HTR-8/SVneo (cell line): ENCODE measurements around the gene SPTBN1.

ENCODE experiments used
- DNase-seq: peaks from one replicate; pipeline ENCODE4 v3.0.0; 2011; ENCODE audit warnings: low spot score, mixed read lengths; ENCODE audit not compliant: insufficient read length
- FAIRE-seq: peaks from 2 replicates; lab custom pipeline; 2011; peaks lifted over from hg19 to GRCh38; lab: Jason Lieb, UNC

Gene SPTBN1

DNA sequence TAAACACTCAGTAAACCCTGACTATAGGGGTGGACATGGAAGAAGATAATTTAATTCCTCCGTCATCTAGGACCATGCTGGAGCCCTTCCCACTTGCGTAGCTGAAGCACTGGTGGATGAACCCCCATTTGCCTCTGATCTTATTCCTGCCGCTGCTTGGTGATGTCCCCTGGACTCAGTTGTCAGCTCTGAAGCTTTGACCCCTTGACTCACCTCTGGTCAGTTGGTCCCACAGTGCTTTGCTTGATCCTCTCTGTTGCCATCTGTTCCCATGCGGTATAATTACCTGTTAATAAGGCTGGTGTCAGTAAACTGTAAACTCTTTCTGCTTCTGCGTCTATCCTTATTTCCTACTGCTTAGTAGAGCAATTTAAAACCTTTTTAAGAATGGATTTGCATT, 126.9 kb downstream of the SPTBN1 start:
- FAIRE-seq, result no peak

DNA sequence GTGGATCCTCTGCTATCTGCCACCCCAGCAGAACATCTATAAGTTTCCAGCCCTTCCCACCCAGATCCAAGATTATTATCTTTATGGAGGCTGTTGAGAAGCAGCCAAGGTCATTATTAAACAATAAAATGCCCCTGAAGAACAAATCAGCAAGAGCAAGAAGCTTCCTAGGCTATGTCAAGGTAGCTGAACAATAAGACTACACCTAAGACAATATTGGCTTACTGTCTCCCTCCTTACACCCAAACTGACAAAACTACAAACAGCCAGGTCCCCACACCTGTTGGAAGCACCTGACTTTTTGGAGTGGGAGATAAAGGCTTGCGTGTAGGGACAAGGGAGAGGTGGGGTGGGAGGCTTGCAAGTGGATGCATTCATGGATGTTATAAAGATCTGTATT, 128.5 kb downstream of the SPTBN1 start:
- no peak for FAIRE-seq
- DNase-seq, result no peak

More for the DNA sequence above, 126.9 kb downstream of the SPTBN1 start:
- DNase-seq, result no peak

DNA sequence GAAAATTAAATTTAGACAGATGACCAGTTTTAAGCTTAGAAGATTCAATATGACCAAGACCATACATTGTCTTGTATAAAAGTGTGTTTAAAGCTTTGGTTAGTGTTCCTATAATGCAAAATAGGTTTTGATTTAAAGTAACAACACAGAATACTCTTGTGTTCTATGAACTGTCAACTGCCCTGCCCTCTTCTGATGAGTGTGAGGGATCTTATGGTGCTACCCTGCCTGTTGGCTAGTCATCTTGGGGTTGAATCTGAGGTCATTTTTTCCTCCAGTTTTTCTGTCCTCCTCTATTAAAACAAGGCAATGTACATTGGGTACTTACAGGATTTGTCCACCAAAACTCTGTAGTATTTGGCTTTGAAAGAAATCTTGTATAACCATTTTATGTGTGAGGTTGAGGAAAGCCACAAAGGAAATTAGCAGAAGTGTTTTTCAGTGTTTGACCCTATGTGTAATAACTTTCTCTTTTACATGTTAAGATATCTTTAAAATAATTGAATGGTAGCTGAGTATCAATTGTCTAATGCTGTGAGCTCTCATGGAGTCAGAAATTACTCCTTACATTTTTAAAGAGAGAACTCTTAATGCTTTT, 129.1 kb downstream of the SPTBN1 start:
- no peak for FAIRE-seq

DNA sequence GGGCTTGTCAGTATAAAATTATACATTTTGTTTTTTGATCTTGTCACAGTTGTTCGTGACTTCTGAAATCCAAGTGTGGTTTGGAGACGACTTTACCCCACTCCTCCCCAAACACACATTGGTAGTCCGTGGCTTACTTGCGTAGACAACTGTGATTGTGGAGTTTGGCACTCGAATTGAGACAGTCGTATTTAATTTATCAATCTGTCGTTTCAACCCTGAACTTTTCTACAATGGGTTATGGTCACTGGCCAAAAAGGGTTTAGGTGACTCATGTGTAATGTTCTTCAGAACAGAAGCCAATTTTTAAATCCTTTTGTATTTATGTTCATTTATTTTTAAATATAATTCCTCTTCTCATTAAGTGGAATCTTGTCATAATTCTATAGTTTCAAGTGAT, 129.9 kb downstream of the SPTBN1 start:
- FAIRE-seq, result no peak
- DNase-seq, result no peak

More for the DNA sequence above, 129.1 kb downstream of the SPTBN1 start:
- no peak for DNase-seq

DNA sequence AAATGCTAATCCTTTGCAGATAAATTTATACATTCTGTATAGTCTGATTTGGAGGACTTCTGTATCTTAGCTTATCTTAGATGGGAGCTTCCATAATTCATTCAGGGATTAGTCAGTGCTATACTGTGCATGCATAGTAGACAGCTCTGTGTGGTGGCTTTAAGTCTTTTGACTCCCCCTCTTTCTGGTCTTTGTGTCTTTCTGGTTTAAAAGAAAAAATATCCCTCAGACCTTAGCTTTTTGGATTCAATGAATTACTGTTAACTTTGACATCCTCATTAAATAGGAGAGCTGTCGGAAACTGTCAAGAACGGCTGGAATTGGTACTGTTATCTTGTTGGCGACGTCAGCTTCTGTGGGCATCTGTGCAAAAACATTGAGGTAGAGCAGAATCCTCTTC, 130.4 kb downstream of the SPTBN1 start:
- DNase-seq (no peak), FAIRE-seq (no peak)

DNA sequence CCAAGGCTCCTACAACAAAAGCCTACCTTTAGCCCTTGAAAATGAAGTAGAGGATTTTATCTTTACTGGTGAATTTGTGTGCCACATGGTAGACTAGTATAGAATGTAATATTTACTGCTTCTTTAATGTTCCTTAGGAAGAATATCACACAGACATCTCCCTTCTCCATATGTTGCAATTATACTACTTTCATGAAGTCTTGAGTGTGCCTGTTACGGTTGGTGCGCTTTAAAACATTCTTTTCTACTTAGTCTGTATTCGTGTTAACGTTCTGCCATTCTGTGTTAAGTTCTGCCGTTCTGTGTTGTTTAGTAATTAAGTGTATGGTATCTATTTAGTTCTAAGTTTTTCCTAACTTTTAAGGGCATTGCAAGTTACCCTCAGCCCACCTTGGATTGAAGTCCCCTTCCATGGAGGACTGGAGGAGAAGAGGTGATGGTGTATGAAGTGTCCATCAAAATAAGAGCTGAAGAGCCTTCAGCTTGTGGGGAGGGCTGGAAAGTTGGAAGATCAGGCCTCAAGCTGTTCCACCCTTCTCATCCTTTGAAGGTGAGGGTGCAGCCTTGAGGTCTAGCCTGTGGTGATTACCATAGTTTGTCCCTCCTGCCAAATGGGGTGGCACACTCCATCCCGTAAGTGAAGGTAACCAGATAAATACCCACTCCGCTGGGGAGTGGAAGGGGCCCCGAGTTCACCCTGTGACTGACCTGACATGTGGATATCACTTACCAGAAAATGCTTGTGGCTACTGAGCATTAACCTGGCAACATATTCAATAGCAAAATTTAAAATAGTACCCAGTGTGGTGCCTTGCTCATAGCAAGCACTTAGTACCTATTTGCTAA, 131.3 kb downstream of the SPTBN1 start:
- DNase-seq (no peak), FAIRE-seq (no peak)

DNA sequence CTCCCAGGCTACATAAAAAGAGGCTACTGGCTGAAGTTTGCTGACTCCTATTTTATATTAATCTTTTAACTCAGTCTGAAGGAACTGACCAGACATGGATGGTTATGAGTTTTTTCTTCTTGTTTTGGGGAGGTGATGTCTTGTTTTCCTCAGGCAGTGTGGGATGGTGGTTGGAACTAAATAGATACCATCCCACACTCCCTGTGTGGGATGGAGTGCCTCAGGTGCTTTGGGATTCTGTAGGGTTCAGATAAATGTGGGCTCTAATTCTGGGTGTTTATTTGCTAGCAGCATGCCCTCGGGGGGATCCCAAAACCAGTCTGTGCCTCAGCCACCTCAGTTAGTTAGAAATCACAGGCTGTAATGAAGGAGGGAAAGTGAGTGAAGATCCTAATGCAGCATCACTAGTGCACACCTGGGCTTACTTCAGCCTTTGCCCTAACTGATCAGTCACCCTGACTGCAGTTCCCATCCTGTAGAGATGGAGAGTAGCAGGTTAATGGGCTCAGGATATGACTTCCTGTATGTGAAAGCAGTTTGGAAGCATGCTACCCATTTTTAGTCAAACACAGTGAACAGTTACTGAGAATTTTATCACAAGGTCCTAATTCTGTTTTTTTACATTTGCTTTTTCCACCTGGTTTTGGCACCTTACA, 132.2 kb downstream of the SPTBN1 start:
- DNase-seq (no peak), FAIRE-seq (no peak)

DNA sequence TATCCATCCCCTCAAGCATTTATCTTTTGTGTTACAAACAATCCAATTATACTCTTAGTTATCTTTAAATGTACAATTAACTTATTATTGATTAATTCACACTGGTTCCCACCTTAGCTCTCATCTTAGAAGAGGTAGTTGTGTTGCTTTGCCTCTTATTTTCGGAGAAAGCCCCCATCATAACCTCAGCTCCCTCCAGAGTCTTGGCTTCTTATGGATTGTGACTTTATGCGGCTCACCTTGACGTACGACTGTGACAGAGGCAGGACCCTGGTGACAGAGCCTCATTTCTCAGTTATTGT, 132.9 kb downstream of the SPTBN1 start:
- DNase-seq, result no peak
- no peak for FAIRE-seq

DNA sequence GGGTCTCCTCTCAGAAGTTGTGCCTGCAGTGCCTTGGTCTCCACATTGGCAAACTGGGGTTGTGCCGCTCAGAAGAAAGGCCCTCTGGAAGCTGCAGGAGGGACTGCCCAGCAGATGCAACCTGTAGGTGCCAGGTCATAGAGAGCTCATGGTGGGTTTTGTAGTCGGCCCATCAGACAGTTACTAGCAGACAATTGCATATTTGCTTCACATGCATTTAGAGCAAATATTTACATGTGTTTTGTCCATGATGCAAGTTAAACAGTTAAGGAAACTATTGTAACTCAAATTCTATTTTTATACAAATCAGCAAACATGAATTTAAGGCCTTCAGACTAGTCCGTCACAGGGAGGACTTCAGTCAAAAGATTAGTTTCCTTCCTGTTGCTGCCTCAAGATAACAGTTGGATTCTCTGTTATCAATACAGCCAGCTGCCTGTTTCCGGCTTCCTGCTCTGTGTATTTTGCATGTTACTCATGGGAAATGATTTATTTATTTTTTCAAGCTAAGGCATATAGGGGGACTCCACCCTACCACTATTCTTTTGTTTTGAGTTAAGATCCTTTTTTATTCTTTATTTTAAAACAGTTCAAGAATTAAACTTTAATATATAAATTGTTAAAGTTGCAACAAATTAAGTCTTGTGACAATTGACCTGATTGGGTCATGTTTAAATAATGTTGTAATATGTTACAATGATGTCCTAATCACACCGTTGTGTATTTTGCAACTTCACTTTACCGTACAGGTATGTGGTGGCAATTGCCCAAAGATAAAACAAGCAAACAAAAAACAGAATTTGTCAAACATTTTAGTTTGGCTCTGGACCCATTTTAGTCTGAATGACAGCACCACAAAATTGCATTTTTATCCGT, 133.5 kb downstream of the SPTBN1 start:
- no peak for DNase-seq
- FAIRE-seq, result no peak

DNA sequence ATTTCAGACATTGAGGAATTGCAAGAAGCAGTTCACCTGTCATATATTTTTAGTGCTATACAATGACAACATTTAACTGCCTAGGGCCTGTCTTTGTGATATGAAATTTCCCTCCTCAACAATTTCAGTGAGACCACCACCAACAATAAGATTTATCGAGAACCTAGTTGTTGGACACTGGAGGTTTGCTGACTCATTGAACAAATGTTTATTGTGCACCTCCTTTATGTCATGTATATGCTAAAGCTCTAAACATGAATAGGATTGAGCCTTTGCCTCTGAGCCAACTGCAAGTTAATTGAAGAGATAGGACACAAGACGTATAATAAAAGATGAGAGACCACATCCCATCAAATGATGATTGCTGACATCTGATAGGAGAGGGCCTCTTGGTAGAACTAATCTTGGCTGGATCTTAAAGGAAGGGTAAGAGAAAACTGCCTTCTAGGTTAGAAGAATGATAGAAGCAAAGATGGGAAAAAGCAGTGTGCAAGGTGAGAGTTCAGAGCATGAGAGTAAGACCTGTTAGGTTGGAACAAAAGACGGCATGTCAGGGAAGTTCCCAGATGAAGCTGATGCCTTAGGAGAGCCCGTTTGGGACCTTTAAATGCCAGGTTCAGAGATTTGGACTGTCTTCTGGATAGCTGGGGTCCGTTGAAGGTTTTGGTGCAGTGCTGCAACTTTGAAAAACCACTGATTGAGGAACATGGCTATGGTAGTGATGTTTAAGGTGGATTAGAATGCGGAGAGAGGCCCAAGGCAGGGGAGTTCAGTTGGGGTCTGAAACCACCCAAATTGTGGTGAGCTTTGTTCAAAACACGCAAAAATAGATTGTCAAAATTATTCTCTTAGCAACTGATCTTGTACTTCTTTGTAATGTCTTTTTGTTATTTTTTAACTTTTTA, 134.3 kb downstream of the SPTBN1 start:
- FAIRE-seq, result no peak
- no peak for DNase-seq

DNA sequence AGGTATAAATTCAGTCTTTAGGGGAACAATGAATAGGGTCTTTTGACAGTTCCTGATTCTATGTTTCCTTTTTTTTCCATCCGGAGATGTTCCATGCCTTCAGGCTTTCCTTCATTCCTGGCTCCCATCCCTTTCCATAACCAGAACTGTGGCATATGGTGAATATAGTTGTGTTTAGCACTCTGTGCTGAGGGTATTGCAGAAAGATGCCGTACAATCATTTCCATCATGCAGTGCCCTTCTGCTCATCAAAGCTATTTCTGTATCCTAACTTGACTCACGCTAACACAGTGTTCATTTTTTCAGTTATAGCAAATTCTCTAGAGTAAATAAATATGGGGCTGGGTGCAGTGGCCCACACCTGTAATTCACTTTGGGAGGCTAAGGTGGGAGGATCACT, 135.4 kb downstream of the SPTBN1 start:
- no peak for FAIRE-seq
- DNase-seq, result no peak

DNA sequence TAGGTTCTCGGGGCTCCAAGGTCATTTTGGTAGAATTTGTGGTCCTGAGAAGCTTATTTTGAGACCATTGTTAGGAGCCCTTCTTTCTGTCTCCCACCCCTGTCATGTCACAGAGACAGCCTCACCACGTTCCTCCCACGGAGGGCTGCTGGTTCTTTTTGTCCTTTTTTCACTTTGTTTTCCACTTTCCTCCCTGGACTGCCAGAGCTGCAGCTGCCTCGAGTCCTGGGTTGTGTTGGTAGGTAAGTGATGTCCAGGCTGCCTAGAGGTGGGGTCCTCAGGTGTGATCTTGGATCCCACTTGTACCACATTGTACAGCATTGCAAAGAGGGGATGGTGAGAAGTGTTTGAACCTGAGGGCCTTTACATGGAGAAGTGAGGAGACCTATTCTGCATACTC, 137.1 kb downstream of the SPTBN1 start:
- no peak for DNase-seq
- no peak for FAIRE-seq

DNA sequence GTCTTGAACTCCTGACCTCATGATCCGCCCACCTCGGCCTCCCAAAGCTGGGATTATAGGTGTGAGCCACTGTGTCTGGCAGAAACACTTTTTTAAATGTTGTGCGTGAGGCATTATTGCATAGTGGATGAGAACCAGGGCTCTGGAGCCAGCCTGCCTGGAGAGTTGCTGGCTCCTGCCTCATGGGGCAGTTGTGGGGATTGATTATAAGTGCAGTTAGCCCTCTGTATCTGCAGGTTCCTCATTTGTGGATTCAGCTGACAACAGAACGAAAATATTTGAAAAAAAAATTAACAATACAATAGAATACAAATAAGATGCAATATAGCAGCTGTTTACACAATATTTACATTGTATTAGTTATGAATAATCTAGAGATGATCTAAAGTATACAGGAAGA, 137.9 kb downstream of the SPTBN1 start:
- DNase-seq (no peak), FAIRE-seq (no peak)

DNA sequence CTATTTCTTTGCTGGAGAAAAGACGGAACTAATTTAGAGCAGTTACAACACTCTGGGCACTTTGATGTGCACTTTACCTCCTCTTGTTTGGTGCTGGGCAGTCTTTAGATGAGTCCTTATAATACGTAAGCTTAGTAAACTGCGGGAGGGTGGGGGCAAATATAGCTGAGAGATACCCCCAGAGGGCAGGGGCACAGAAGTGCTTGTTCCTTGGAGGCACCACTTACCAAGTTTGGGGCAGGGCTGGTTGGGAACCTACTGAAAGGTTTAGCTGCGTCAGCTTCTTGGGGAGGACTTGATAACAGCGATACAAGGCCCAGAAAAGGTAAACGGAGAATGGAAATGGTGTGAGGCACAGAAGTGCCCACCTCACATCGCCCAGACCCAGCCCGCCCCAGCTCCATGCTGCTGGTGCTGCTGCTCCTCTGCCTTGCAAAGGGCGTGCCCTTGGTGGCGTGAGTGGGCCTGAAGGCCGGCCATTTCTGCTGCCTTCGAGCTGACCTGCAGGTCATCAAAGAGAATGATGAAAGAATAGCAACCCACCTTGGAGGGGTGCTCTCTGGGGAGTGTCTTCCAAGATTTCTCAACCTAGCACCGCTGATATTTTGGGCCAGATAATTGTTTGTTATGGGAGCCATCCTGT, 139.2 kb downstream of the SPTBN1 start:
- no peak for FAIRE-seq
- no peak for DNase-seq

DNA sequence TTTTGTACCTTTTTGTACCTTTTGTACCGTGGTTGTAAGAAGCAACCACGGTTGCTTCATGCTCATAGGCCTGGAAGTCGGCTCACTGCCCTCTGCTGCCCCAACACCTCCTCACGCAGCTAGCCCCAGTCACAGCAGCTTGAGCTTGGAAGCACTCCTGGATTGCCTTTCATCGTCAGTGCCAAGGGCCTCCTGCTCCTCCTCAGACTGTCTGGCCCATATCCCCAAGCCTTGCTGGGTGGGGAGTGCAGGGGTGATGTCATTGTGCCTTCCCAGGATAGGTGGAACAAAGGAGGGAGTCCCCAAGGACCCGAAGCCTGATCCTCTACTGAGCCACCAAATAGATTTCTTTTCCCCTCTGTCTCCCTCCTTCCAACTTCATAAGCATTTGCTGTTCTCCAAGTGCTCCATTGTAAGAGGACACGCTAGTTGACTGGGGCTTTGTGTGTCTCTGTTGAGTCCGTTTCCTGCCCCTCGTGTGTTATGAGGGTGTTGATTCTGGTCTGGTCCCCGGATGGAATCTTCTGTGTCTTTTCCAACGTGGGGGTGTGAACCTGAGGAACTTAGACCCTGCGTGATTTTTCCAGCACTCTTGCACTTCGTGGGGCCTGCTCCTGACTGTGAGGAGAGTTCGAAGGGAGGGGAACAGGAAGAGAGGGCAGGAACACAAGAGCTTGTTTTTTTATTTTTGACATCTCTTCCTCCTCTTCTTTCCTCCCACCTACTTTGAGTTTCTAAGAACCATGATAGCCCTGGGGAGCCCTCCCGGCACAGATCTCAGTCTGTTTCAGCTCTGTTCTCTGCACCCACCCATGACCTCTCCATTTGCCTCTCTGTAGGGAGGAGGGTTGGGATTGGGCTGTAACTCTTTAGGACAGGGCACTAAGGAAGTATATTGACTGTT, 140.1 kb downstream of the SPTBN1 start:
- DNase-seq (no peak), FAIRE-seq (no peak)

DNA sequence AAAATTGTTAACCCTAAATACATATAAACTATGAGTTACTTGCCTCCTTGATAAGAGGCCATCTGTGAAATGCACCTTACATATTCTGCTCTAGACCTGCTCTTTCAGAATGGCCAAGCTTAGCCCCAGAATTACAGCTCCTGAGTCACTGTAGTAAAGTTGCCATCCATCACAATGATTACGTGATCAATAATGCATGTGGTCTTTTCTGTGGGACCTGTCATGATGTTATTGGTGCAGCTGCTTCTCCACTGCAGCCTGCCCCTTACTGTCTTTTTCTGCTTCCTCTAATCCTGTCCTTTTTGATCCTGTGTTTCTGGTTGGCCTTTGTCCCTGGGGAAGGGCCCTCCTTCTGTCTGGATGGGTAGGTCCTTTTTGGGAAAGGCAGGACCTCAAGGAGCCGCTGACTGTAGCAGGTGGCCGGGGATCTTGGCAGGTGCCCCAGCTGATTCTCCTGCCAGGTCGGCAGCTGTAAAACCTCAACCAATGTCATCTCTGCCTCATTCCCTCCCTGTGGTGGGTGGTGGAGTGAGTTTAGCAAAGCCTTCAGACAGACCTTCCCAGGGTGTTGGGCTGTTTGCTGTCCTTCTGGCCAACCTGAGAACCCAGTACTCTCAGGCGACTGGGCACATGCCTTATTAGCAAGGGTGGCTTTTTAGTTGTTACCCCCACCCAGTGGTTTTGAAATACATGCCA, 141.2 kb downstream of the SPTBN1 start:
- FAIRE-seq (no peak), DNase-seq (no peak)
